Stimulated activated CD8-positive, alpha-beta memory T cell treated with anti-CD3 and anti-CD28 coated beads, Interleukin-12 subunit alpha, Interleukin-12 subunit beta, amount 100 ng/mL, for 24 hours (primary cell): ENCODE measurements around the gene TEX19.
"Not testable (repeated sequence)": the region's sequence is repeated elsewhere in the genome, so short reads cannot be mapped to it uniquely, and the experiment has no call there.

ENCODE experiments used
- DNase-seq: peaks from one replicate; pipeline ENCODE4 v3.0.0-alpha.2; 2020; ENCODE audit errors: extremely low read depth

Gene TEX19

GRCh38 chr17:82338858-82339633 is 20.0 kb upstream of the TEX19 start:
- DNase-seq = no peak

GRCh38 chr17:82339634-82340580 is 19.1 kb upstream of the TEX19 start:
- no peak for DNase-seq

GRCh38 chr17:82342361-82343079 is 16.5 kb upstream of the TEX19 start:
- no peak for DNase-seq

- DNase-seq = no peak
Observed at GRCh38 chr17:82343560-82343959, 15.5 kb upstream of the TEX19 start.

- DNase-seq = no peak
Observed at GRCh38 chr17:82344175-82344907, 14.7 kb upstream of the TEX19 start.

GRCh38 chr17:82345151-82345976 is 13.7 kb upstream of the TEX19 start:
- DNase-seq = no peak

- DNase-seq = no peak
Observed at GRCh38 chr17:82346342-82347300, 12.4 kb upstream of the TEX19 start.

GRCh38 chr17:82347994-82348393 is 11.1 kb upstream of the TEX19 start:
- not testable (repeated sequence) for DNase-seq

- no peak for DNase-seq
Observed at GRCh38 chr17:82348434-82348833, 10.6 kb upstream of the TEX19 start.

- no peak for DNase-seq
Observed at GRCh38 chr17:82348866-82349265, 10.2 kb upstream of the TEX19 start.

GRCh38 chr17:82349287-82349701 is 9.8 kb upstream of the TEX19 start:
- DNase-seq = no peak

- no peak for DNase-seq
Observed at GRCh38 chr17:82350182-82351030, 8.6 kb upstream of the TEX19 start.

GRCh38 chr17:82351254-82351712 is 7.8 kb upstream of the TEX19 start:
- DNase-seq = no peak

- DNase-seq = peak; percentile 61
Observed at GRCh38 chr17:82351713-82352488, 7.1 kb upstream of the TEX19 start.

- DNase-seq = no peak
Observed at GRCh38 chr17:82353484-82353883, 5.6 kb upstream of the TEX19 start.

- DNase-seq = no peak
Observed at GRCh38 chr17:82354804-82355308, 4.2 kb upstream of the TEX19 start.

- DNase-seq = no peak
Observed at GRCh38 chr17:82355770-82356427, 3.1 kb upstream of the TEX19 start.
